Esophagus squamous epithelium (tissue), 5 donors: ENCODE data around the gene PSME3IP1. TPM values are rescaled to one million over a fixed set of nuclear protein-coding genes. Genes with fewer than 3 reads are reported as not detected.
"Not testable (repeated sequence)": the region's sequence is repeated elsewhere in the genome, so short reads cannot be mapped to it uniquely, and the experiment has no call there.

Experiments
- DNase-seq: peaks from one replicate; lab custom pipeline; 2025; lab: John Stamatoyannopoulos, UW
- H3K27ac ChIP-seq, 4 donors: fragments of 200-600 bp; sonication (generic); one replicate each; pipeline ENCODE4 v1.5.1; 2016 to 2019; ENCODE audit warnings: mild to moderate bottlenecking in 1 of 4
- H3K27me3 ChIP-seq, 4 donors: fragments of 200-600 bp; sonication (generic); 1 replicate in 3 of 4; 2 replicates in 1 of 4; pipeline versions ENCODE4 v1.5.1 to v1.6.0; 2017 to 2021; ENCODE audit warnings: antibody characterized with exemption in 1 of 4
- H3K36me3 ChIP-seq, 3 donors: fragments of 200-600 bp; sonication (generic); one replicate each; pipeline ENCODE4 v1.5.1; 2016 to 2019
- H3K4me1 ChIP-seq, 3 donors: fragments of 200-600 bp; sonication (generic); one replicate each; pipeline ENCODE4 v1.5.1; 2017 to 2019
- H3K4me3 ChIP-seq, 4 donors: fragments of 200-600 bp; sonication (generic); 1 replicate in 3 of 4; 2 replicates in 1 of 4; pipeline ENCODE4 v1.5.1; 2016 to 2019; ENCODE audit warnings: mild to moderate bottlenecking in 2 of 4, moderate library complexity in 1 of 4
- H3K9me3 ChIP-seq, 3 donors: fragments of 200-600 bp; sonication (generic); one replicate each; pipeline ENCODE4 v1.5.1; 2016 to 2019
- CTCF ChIP-seq, 6 experiments: fragments of 450-650 bp in 4 of 6; fragments of 200-600 bp in 2 of 6; sonication (generic) in 2 of 6; IDR thresholded peaks; one replicate each; pipeline ENCODE4 v1.5.1; 2016 to 2019; ENCODE audit warnings: antibody characterized with exemption in 6 of 6, mild to moderate bottlenecking in 4 of 6, moderate library complexity in 4 of 6
- POLR2A ChIP-seq, 4 donors: fragments of 450-650 bp; IDR thresholded peaks; one replicate each; pipeline ENCODE4 v1.6.1; 2017; ENCODE audit warnings: antibody characterized with exemption in 4 of 4, mild to moderate bottlenecking in 4 of 4, moderate library complexity in 3 of 4
- WGBS, 2 donors: methylation state at CpG; one replicate each; pipeline ENCODE4 v1.1.5; 2018; 5-methylcytosine and 5-hydroxymethylcytosine counted together
- intact Hi-C: fragments of 100-400 bp; cut with DNase I; formaldehyde crosslinking; loops from one replicate; pipeline ENCODE4 v1.15.0; 2022
- total RNA-seq, 4 donors: library from RNA; depleted of rRNA; stranded (reverse); fragments of >200 nt; gene quantifications; one replicate each; pipeline ENCODE4 v1.1.0, GENCODE V29; 2016
- donor health status: DM: yes; HTN: yes; CAD: no.

PSME3IP1 gene
- total RNA-seq, 4 donors from 2014 or later: 40.7 to 65.6 (median 51.3) TPM

GRCh38 chr16:57191056-57191571 is 5.3 kb upstream of the PSME3IP1 start:
- H3K36me3 ChIP-seq: peaks cover 0 to 8% (median 0%) of the 10 kb centered on the region in 3 donors
- H3K4me1 ChIP-seq: peaks cover 0 to 76% (median 42%) of the 10 kb centered on the region in 3 donors
- 57 to 60% methylated on average over 3 of the region's 3 CpGs for WGBS, 2 donors
- no peaks in the 10 kb centered on the region for H3K9me3 ChIP-seq
- H3K27ac ChIP-seq: no peak overlapping the region
- TF ChIP-seq POLR2A (IDR thresholded peaks at IDR 0.05) (no peak), CTCF (IDR thresholded peaks at IDR 0.05) (no peak)
- no peak for DNase-seq
- no peaks in the 10 kb centered on the region for H3K27me3 ChIP-seq
- intact Hi-C loops: no loop called here
- H3K4me3 ChIP-seq: no peak overlapping the region

GRCh38 chr16:57190136-57190535 is 4.3 kb upstream of the PSME3IP1 start:
- 94 to 100% methylated on average over 2 of the region's 2 CpGs for WGBS, 2 donors
- Histone ChIP-seq H3K4me1 (peaks cover 1 to 76% (median 42%) of the 10 kb centered on the region in 3 donors), H3K4me3 (no peak overlapping the region), H3K27me3 (no peaks in the 10 kb centered on the region), H3K27ac (no peak overlapping the region), H3K9me3 (no peaks in the 10 kb centered on the region), H3K36me3 (peaks cover 0 to 8% (median 0%) of the 10 kb centered on the region in 3 donors)
- TF ChIP-seq POLR2A (IDR thresholded peaks at IDR 0.05) (no peak), CTCF (IDR thresholded peaks at IDR 0.05) (no peak)
- DNase-seq: no peak
- intact Hi-C loops: no loop called here

- WGBS, 2 donors: 94 to 98% methylated on average over 3 to 4 of the region's 4 CpGs
- H3K4me3 ChIP-seq, H3K27ac ChIP-seq, intact Hi-C loops, H3K36me3 ChIP-seq, H3K27me3 ChIP-seq, DNase-seq, H3K9me3 ChIP-seq: not testable (repeated sequence)
- peaks cover 7 to 76% (median 46%) of the 10 kb centered on the region in 3 donors for H3K4me1 ChIP-seq
Observed at GRCh38 chr16:57189527-57189926, 3.7 kb upstream of the PSME3IP1 start.

- DNase-seq: no peak
- peaks cover 0 to 8% (median 0%) of the 10 kb centered on the region in 3 donors for H3K36me3 ChIP-seq
- peak overlapping the region in 1 of 4 donors; percentile 7 for H3K4me3 ChIP-seq
- no peaks in the 10 kb centered on the region for H3K27me3 ChIP-seq
- WGBS, 2 donors: 89 to 90% methylated on average over 9 of the region's 9 CpGs
- peaks cover 7 to 76% (median 41%) of the 10 kb centered on the region in 3 donors for H3K4me1 ChIP-seq
- TF ChIP-seq CTCF (IDR thresholded peaks at IDR 0.05): no peak
- TF ChIP-seq POLR2A (IDR thresholded peaks at IDR 0.05): no peak
- intact Hi-C loops: no loop called here
- no peaks in the 10 kb centered on the region for H3K9me3 ChIP-seq
- H3K27ac ChIP-seq: no peak overlapping the region
Observed at GRCh38 chr16:57188711-57189002, 2.8 kb upstream of the PSME3IP1 start.

GRCh38 chr16:57187902-57188710 is 2.3 kb upstream of the PSME3IP1 start:
- H3K27ac ChIP-seq: peak overlapping the region in 3 of 4 donors; percentile 95 to 96 (median 95)
- H3K9me3 ChIP-seq, DNase-seq, intact Hi-C loops, H3K36me3 ChIP-seq, H3K27me3 ChIP-seq: not testable (repeated sequence)
- H3K4me1 ChIP-seq: peaks cover 7 to 76% (median 35%) of the 10 kb centered on the region in 3 donors
- 75 to 83% methylated on average over 18 of the region's 18 CpGs for WGBS, 2 donors
- H3K4me3 ChIP-seq: peak overlapping the region; percentile 79 to 99 (median 97)
